ENCODE data around the gene HSPBAP1.

The HSPBAP1 gene

GRCh38 chr3:122800031-122800430 lies 6.4 kb upstream of the HSPBAP1 start:
- no peak for DNase-seq (ENCODE audit: low read depth)
- no peak overlapping the region for H3K4me3 ChIP-seq (ENCODE audit: low read depth, low read length)
- TF ChIP-seq POLR2A (IDR thresholded peaks at IDR 0.05; ENCODE audit: extremely low read depth, insufficient read length) (no peak), MAX (IDR thresholded peaks at IDR 0.05; ENCODE audit: low read depth, low read length) (no peak), MYC (IDR thresholded peaks at IDR 0.05; ENCODE audit: low read depth, low read length) (no peak), CTCF (IDR thresholded peaks at IDR 0.05; ENCODE audit: low read depth, low read length) (no peak)

GRCh38 chr3:122799322-122799721 lies 5.7 kb upstream of the HSPBAP1 start:
- TF ChIP-seq CTCF (IDR thresholded peaks at IDR 0.05; ENCODE audit: low read depth, low read length) (no peak), POLR2A (IDR thresholded peaks at IDR 0.05; ENCODE audit: extremely low read depth, insufficient read length) (no peak), MAX (IDR thresholded peaks at IDR 0.05; ENCODE audit: low read depth, low read length) (no peak), MYC (IDR thresholded peaks at IDR 0.05; ENCODE audit: low read depth, low read length) (no peak)
- no peak for DNase-seq (ENCODE audit: low read depth)
- H3K4me3 ChIP-seq (ENCODE audit: low read depth, low read length): no peak overlapping the region

GRCh38 chr3:122797291-122797690 lies 3.7 kb upstream of the HSPBAP1 start:
- DNase-seq (ENCODE audit: low read depth): no peak
- no peak overlapping the region for H3K4me3 ChIP-seq (ENCODE audit: low read depth, low read length)
- TF ChIP-seq MYC (IDR thresholded peaks at IDR 0.05; ENCODE audit: low read depth, low read length) (no peak), MAX (IDR thresholded peaks at IDR 0.05; ENCODE audit: low read depth, low read length) (no peak), POLR2A (IDR thresholded peaks at IDR 0.05; ENCODE audit: extremely low read depth, insufficient read length) (no peak), CTCF (IDR thresholded peaks at IDR 0.05; ENCODE audit: low read depth, low read length) (no peak)

GRCh38 chr3:122795674-122796195 lies 2.1 kb upstream of the HSPBAP1 start:
- H3K4me3 ChIP-seq (ENCODE audit: low read depth, low read length): peak overlapping the region; percentile 59
- no peak for DNase-seq (ENCODE audit: low read depth)
- TF ChIP-seq POLR2A (IDR thresholded peaks at IDR 0.05; ENCODE audit: extremely low read depth, insufficient read length) (no peak), CTCF (IDR thresholded peaks at IDR 0.05; ENCODE audit: low read depth, low read length) (no peak), MYC (IDR thresholded peaks at IDR 0.05; ENCODE audit: low read depth, low read length) (no peak), MAX (IDR thresholded peaks at IDR 0.05; ENCODE audit: low read depth, low read length) (no peak)

- peak within 1 kb of the TSS; percentile 81 for H3K4me3 ChIP-seq (ENCODE audit: low read depth, low read length)
- DNase-seq (ENCODE audit: low read depth): peak; percentile 81
- peak; percentile 22 for TF ChIP-seq POLR2A (IDR thresholded peaks at IDR 0.05; ENCODE audit: extremely low read depth, insufficient read length)
- TF ChIP-seq MAX (IDR thresholded peaks at IDR 0.05; ENCODE audit: low read depth, low read length): no peak
- no peak for TF ChIP-seq CTCF (IDR thresholded peaks at IDR 0.05; ENCODE audit: low read depth, low read length)
These were observed 1.4 kb upstream of the HSPBAP1 start, which contains the start of gene SLC49A4 for GRCh38 chr3:122794779-122795673. Gene SLC49A4, plus strand, starts transcription at chr3:122795069. Its CDS starts 124 bp downstream, at chr3:122795193.

All from NB4 (cell line).